SH-SY5Y (cell line): ENCODE data around the gene SGMS1.

Source experiments
- GATA2 ChIP-seq: IDR thresholded peaks from 2 replicates; pipeline ENCODE4 v1.6.1; 2011; ENCODE audit warnings: mild to moderate bottlenecking, low read depth, low read length
- GATA3 ChIP-seq: IDR thresholded peaks from 2 replicates; pipeline ENCODE4 v1.6.1; 2011; ENCODE audit warnings: low read depth, mild to moderate bottlenecking, low read length, moderate library complexity

- TF ChIP-seq GATA2: no peak
- TF ChIP-seq GATA3: no peak
Measured at GRCh38 chr10:50286996-50287803, 336.6 kb downstream of the SGMS1 start.
